GM19351 (cell line): ENCODE data around the gene ADARB2.
"Not testable (repeated sequence)": the region's sequence is repeated elsewhere in the genome, so short reads cannot be mapped to it uniquely, and the experiment has no call there.

Experiments
- ATAC-seq: cut with Tn5 transposase; IDR thresholded peaks from one replicate; pipeline ENCODE4 v1.9.1; 2021; ENCODE audit warnings: mild to moderate bottlenecking, moderate library complexity; ENCODE audit not compliant: unreplicated experiment

The ADARB2 gene

GRCh38 chr10:1552406-1552805, 184.9 kb downstream of the ADARB2 start:
- ATAC-seq, result no peak

GRCh38 chr10:1551636-1552338, 185.5 kb downstream of the ADARB2 start:
- ATAC-seq, result no peak

GRCh38 chr10:1550616-1551015, 186.7 kb downstream of the ADARB2 start:
- ATAC-seq, result no peak

GRCh38 chr10:1550291-1550595, 187.1 kb downstream of the ADARB2 start:
- ATAC-seq, result no peak

- ATAC-seq, result no peak
Observed at GRCh38 chr10:1549591-1550290, 187.6 kb downstream of the ADARB2 start.

GRCh38 chr10:1548596-1548995, 188.7 kb downstream of the ADARB2 start:
- peak; percentile 78 for ATAC-seq

GRCh38 chr10:1548146-1548545, 189.2 kb downstream of the ADARB2 start:
- no peak for ATAC-seq

GRCh38 chr10:1546431-1547110, 190.8 kb downstream of the ADARB2 start:
- no peak for ATAC-seq

- ATAC-seq, result no peak
Observed at GRCh38 chr10:1545524-1545923, 191.8 kb downstream of the ADARB2 start.

GRCh38 chr10:1544929-1545328, 192.4 kb downstream of the ADARB2 start:
- ATAC-seq, result no peak

- no peak for ATAC-seq
Observed at GRCh38 chr10:1544209-1544673, 193.1 kb downstream of the ADARB2 start.

- ATAC-seq, result no peak
Observed at GRCh38 chr10:1543596-1543995, 193.7 kb downstream of the ADARB2 start.

- no peak for ATAC-seq
Observed at GRCh38 chr10:1542941-1543340, 194.4 kb downstream of the ADARB2 start.

- no peak for ATAC-seq
Observed at GRCh38 chr10:1540144-1540543, 197.2 kb downstream of the ADARB2 start.

- no peak for ATAC-seq
Observed at GRCh38 chr10:1539216-1539615, 198.1 kb downstream of the ADARB2 start.

- ATAC-seq, result no peak
Observed at GRCh38 chr10:1538531-1539061, 198.7 kb downstream of the ADARB2 start.

GRCh38 chr10:1538121-1538520, 199.2 kb downstream of the ADARB2 start:
- ATAC-seq, result no peak

- ATAC-seq, result not testable (repeated sequence)
Observed at GRCh38 chr10:1537449-1537848, 199.9 kb downstream of the ADARB2 start.

GRCh38 chr10:1536341-1536740, 201.0 kb downstream of the ADARB2 start:
- ATAC-seq, result no peak

- ATAC-seq, result no peak
Observed at GRCh38 chr10:1535301-1535965, 201.9 kb downstream of the ADARB2 start.

- ATAC-seq, result no peak
Observed at GRCh38 chr10:1534820-1535219, 202.5 kb downstream of the ADARB2 start.
